Measurements from ENCODE around the gene MRPS27.

Gene MRPS27

DNA sequence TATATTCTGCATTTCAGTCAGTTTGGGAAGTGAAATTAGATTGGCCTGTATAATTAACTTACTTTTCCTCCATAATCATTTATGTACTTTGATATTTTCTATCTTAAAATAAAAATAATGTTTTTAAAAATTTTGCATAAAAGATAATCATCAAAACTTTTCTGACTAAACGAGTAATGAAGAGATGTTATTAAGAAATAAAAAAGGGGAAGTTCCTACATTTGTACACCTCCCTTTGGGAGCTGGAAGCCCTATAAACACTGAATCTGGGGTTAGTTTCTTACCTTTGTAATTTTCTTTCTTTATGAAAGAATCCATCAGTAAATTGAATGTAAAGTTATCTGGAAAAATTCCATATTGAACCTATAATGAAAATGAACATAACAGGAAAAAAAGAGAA lies 86.2 kb downstream of the MRPS27 start:
- TF ChIP-seq, protein P1, sequence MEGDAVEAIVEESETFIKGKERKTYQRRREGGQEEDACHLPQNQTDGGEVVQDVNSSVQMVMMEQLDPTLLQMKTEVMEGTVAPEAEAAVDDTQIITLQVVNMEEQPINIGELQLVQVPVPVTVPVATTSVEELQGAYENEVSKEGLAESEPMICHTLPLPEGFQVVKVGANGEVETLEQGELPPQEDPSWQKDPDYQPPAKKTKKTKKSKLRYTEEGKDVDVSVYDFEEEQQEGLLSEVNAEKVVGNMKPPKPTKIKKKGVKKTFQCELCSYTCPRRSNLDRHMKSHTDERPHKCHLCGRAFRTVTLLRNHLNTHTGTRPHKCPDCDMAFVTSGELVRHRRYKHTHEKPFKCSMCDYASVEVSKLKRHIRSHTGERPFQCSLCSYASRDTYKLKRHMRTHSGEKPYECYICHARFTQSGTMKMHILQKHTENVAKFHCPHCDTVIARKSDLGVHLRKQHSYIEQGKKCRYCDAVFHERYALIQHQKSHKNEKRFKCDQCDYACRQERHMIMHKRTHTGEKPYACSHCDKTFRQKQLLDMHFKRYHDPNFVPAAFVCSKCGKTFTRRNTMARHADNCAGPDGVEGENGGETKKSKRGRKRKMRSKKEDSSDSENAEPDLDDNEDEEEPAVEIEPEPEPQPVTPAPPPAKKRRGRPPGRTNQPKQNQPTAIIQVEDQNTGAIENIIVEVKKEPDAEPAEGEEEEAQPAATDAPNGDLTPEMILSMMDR (IDR thresholded peaks at IDR 0.05) = no peak
- no peak for TF ChIP-seq ZFX (IDR thresholded peaks at IDR 0.05; ENCODE audit: borderline replicate concordance)
- H3K27ac ChIP-seq = no peak overlapping the region

DNA sequence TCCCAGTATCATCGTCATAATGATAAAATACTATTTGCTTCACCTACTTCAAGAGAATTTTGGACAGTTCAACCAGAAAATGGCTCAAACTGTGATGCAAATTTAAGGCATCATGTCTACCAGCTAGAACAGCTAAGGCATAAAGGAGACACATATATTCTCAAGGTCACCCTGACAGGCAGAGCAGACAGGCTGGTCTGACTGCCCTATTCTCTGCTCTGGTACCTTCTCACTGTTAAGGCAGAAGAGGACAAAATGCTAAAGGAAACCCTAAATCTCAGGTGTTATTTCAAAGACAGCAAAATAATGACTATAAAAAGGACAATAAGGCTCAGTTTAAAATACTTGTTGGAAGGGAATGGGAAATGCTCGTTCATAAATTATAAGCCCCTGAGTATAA lies 87.2 kb downstream of the MRPS27 start:
- no peak overlapping the region for H3K27ac ChIP-seq
- TF ChIP-seq, protein P1 (IDR thresholded peaks at IDR 0.05) = no peak
- TF ChIP-seq ZFX (IDR thresholded peaks at IDR 0.05; ENCODE audit: borderline replicate concordance) = no peak

DNA sequence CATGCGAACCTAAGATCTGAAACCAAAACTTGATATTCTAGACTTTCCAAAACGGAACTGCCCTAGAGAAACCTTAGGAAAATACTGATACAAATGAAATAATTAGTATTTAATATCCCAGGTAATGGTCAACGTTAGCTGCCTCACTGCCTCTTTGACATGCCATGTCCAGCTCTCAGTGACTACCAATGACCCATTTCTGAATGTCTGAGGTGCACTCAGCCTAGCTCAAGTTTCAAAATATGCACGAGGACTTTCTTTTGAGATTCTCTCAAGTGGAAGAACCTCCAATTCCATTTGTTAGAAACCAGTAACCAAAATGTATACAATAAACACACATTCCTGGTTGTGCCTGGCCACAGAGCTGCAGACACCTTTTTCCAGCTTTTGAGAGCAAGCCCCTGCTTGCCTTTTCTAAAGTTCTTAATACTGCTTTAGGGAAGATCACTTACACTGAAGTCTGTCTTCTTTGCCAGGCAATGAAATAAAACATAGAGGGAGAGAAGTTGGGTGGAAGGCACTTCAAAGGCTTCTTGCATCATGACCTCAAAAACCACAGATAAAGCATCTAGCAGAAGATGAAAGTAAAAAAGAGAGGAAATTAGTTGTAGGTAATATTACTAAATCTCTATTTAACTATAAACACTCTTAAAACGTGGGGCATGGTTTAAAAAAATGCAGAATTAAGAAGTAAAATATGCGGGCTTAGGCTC lies 87.9 kb downstream of the MRPS27 start:
- no peak for TF ChIP-seq ZFX (IDR thresholded peaks at IDR 0.05; ENCODE audit: borderline replicate concordance)
- TF ChIP-seq, protein P1 (IDR thresholded peaks at IDR 0.05) = no peak
- H3K27ac ChIP-seq = no peak overlapping the region

DNA sequence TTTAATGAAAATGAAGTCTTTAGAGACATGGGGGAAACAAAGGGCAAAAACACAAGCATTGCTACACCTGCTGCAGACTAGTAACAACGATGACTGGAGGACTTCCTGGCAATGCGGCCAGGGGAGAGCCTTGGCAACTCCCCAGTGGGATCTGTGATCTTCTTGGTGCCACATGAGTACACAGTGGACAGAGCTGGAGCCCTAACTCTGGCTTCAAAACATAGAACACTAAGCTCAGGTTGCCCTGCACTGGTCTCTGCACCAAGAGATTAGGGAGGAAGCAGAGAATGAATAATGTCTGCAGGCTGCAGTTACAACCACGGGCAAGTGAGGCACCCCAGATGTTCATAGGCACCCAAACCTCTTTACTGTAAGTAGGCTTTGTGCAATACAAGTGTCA lies 91.1 kb downstream of the MRPS27 start:
- TF ChIP-seq ZFX (IDR thresholded peaks at IDR 0.05; ENCODE audit: borderline replicate concordance) = no peak
- TF ChIP-seq, protein P1 (IDR thresholded peaks at IDR 0.05) = no peak
- H3K27ac ChIP-seq = no peak overlapping the region

DNA sequence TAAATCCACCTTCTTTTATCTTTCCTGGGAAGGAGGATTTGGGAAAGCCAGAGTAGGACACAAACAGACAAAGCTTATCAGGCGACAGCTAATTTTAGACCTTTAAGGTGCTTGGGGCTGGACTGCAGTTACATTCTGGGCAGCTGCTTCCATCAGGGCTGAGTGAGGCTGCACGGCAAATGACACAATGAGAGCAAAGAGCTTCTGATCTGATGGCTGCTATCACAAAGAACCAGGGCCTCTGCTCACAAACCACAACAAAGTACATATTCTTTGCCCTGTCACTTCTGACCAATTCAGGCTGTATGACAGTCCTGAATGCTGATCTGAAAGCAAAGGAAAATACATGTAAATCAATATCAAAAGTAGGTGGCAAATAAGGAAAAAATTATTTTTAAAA lies 93.1 kb downstream of the MRPS27 start:
- no peak for TF ChIP-seq ZFX (IDR thresholded peaks at IDR 0.05; ENCODE audit: borderline replicate concordance)
- H3K27ac ChIP-seq = no peak overlapping the region

DNA sequence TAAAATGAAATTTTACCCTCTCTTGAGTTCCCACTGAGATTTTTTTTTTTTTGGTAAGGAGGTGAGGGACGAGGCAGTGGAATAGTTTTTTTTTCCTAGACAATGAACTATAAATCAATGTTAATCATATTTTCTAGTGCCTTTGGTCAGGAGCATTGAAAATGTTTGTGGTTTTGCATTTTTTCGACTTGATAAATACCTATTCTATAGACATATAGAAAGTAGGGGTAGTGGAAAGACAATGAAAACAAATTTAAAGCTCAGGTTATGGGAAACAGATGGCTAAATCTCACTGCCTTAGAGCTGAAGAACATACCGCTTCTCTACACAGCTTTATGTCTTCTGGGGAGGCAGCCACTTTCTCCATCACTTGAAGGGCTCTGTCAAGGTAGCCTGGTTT lies 94.3 kb downstream of the MRPS27 start:
- TF ChIP-seq ZFX (IDR thresholded peaks at IDR 0.05; ENCODE audit: borderline replicate concordance) = no peak
- TF ChIP-seq, protein P1 (IDR thresholded peaks at IDR 0.05) = no peak
- no peak overlapping the region for H3K27ac ChIP-seq

DNA sequence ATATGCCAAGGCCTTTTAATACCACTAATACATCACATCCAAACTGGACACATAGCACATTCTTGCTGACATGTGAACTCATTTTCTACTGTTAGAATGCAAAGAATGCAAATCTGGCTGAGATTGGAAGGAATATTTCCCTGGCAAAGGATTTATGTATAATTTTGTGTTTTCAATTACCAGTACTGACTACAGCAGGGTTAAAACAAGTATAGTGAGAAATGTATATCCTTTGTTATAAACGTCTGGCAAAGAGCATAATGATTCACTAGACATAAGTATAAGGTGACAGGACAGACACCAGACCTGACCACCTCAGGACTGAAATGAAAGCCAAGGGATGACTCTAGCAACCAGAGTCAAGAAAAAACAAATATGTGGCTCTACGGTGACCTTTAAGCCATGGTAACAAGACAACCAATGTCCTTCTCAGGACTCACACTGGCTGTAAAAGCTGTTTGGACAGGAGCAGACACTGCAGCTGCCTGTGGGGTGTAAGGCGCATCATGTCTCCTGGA lies 95.0 kb downstream of the MRPS27 start:
- TF ChIP-seq, protein P1 (IDR thresholded peaks at IDR 0.05) = no peak
- no peak overlapping the region for H3K27ac ChIP-seq

DNA sequence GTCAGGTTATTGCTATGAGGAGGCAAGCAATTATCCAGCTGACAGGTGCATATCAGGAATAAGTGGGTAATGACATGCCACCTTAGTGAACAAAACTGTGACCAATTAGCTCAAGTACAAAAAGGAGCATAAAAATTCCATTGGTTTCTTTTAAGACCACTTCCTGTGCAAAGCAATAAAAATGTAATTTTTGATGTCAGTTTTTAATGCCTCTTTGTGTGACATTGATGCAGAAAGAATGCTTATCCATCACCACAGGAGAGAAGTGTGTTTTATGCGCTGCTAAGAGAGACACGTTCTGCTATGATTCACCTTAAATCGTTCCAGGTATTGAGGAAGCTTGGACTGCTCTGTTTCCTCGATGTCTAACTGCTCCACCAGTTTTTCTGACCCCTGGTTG lies 96.7 kb downstream of the MRPS27 start:
- TF ChIP-seq ZFX (IDR thresholded peaks at IDR 0.05; ENCODE audit: borderline replicate concordance) = no peak
- TF ChIP-seq, protein P1 (IDR thresholded peaks at IDR 0.05) = no peak
- no peak overlapping the region for H3K27ac ChIP-seq

All from 22Rv1 (cell line).